HPDE6-E6E7 (cell line): ENCODE results near the gene OAS2.
"Not testable (repeated sequence)": the region's sequence is repeated elsewhere in the genome, so short reads cannot be mapped to it uniquely, and the experiment has no call there.

Experiments used
- DNase-seq: peaks from one replicate; pipeline ENCODE4 v3.0.0; 2011; ENCODE audit warnings: missing footprints; ENCODE audit errors: extremely low spot score

Gene OAS2

DNA sequence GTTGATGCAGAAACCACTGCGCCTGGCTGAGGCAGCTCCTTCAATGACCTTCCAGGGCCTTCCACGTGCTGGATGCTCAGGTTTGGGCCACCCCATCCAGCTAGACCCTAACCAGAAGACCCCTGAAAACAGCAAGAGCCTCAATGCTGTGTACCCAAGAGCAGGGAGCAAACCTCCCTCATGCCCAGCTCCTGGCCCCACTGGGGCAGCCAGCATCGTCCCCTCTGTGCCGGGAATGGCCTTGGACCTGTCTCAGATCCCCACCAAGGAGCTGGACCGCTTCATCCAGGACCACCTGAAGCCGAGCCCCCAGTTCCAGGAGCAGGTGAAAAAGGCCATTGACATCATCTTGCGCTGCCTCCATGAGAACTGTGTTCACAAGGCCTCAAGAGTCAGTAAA lies 29.5 kb upstream of the OAS2 start:
- no peak for DNase-seq

DNA sequence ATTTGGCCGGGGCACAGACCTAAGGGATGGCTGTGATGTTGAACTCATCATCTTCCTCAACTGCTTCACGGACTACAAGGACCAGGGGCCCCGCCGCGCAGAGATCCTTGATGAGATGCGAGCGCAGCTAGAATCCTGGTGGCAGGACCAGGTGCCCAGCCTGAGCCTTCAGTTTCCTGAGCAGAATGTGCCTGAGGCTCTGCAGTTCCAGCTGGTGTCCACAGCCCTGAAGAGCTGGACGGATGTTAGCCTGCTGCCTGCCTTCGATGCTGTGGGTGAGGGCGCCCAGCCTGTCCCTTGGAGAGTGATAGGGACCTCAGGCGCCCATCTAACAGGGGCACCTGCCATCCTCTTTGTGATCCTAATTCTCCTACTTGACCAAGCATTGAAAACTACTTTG lies 27.6 kb upstream of the OAS2 start:
- no peak for DNase-seq

DNA sequence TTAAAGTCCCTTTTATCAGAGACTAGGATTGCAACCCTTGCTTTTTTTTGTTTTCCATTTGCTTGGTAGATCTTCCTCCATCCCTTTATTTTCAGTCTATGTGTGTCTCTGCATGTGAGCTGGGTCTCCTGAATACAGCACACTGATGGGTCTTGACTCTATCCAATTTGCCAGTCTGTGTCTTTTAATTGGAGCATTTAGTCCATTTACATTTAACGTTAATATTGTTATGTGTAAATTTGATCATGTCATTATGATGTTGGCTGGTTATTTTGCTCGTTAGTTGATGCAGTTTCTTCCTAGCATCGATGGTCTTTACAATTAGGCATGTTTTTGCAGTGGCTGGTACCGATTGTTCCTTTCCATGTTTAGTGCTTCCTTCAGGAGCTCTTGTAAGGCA lies 21.2 kb upstream of the OAS2 start:
- not testable (repeated sequence) for DNase-seq

DNA sequence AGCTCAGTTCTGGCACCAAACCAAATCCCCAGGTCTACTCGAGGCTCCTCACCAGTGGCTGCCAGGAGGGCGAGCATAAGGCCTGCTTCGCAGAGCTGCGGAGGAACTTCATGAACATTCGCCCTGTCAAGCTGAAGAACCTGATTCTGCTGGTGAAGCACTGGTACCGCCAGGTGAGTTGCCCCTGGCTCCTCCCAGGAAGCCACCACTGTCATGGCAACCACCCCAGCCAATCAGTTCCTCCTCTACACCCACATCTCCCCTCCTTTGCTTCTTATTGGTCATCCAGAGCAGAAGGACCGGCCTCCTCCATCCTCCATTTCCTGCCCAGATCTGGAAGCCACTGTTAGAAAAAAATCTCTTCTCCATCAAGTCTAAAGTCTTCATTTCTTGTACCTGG lies 17.2 kb upstream of the OAS2 start:
- DNase-seq: no peak

DNA sequence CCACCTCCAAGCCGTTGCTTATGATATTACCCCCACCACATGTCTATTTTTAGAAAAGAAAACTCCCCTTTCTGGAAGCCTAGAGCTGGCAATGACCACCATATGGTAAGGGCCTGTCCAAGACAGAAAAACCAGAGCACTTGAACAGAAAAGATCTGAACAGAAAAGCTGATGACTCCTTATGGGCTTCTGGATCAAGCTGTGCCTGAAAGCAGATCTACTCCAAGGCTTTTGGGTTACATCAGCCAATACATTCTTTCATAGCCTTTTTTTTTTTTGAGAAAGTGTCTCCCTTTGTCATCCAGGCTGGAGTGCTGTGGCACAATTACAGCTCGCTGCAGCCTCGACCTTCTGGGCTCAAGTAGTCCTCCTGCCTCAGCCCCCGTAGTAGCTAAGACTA lies 16.8 kb upstream of the OAS2 start:
- DNase-seq: no peak

DNA sequence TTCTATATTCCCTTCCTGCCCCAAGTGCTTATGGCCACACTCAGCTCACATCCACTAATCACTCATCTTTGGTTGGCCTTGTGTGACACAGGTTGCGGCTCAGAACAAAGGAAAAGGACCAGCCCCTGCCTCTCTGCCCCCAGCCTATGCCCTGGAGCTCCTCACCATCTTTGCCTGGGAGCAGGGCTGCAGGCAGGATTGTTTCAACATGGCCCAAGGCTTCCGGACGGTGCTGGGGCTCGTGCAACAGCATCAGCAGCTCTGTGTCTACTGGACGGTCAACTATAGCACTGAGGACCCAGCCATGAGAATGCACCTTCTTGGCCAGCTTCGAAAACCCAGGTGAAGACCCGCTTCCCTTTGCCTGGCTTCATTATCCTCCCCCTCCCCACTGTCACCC lies 15.8 kb upstream of the OAS2 start:
- no peak for DNase-seq

DNA sequence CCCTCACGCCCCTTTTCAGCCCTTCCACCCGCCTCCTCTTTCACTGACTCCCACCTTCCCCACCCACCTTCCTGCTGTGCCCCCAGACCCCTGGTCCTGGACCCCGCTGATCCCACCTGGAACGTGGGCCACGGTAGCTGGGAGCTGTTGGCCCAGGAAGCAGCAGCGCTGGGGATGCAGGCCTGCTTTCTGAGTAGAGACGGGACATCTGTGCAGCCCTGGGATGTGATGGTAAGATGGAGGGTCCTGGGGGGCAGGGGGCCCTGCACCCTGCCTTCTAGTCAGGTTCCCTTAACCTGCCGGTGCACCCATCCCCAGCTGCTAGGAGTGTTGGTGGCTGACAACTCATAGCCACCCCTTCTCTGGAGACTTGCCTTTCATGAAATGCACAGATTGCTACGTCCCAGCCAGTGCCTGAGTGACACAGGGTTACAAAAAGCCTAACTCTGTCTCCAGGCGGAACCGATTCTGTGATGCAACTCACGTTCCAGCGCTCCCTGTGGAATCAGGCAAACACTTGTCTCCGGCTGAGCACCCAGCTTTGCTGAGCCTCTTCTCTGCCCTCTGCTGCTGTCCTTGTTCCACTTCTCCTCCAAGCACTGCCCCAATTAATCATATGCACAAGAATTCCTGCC lies 15.0 kb upstream of the OAS2 start:
- DNase-seq: no peak

DNA sequence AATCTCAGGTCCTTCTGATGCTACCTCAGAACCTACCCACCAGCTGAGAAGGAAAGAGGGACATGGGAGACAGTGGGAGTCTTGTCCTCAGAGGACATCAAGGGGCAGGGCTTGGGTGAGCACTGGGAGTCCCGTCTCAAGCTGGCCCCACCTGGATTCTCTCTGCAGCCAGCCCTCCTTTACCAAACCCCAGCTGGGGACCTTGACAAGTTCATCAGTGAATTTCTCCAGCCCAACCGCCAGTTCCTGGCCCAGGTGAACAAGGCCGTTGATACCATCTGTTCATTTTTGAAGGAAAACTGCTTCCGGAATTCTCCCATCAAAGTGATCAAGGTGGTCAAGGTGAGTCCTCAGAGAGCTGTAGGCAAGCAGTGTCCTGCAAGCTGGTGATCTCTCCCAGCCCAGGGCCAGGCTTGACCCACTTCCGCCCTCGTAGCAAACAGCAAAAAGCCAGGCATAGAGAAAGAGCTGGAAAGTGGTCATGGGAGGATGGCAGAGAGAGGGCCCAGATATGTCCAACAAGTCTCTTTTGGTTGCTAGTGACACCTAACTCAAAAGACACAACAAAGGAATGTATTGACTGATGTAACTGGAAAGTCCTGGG lies 14.2 kb upstream of the OAS2 start:
- no peak for DNase-seq

DNA sequence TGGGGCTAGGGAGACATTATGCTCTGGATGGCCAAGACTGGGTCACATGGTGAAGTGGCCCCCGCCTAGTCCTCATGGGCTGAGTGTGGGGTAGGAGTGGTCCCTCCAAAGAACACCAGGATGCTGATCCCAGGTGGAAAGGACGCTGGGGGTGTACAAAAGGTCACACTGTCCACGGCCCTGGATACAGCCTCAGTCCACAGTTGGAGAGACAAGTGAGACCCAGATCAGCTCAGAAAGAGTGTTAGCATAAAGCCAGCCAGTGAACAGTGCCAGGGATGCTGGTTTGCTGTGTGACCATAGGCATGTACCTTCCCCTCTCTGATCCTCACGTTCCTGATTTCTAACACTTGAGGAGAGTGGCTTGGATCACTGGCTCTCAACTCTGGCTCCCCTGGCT lies 13.4 kb upstream of the OAS2 start:
- DNase-seq: no peak

DNA sequence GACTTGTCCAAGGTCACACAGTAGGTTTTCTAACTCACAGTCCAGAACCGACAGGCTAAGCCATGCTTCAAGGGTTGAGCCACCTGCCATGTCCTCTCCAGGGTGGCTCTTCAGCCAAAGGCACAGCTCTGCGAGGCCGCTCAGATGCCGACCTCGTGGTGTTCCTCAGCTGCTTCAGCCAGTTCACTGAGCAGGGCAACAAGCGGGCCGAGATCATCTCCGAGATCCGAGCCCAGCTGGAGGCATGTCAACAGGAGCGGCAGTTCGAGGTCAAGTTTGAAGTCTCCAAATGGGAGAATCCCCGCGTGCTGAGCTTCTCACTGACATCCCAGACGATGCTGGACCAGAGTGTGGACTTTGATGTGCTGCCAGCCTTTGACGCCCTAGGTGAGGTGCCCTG lies 12.7 kb upstream of the OAS2 start:
- DNase-seq: no peak

DNA sequence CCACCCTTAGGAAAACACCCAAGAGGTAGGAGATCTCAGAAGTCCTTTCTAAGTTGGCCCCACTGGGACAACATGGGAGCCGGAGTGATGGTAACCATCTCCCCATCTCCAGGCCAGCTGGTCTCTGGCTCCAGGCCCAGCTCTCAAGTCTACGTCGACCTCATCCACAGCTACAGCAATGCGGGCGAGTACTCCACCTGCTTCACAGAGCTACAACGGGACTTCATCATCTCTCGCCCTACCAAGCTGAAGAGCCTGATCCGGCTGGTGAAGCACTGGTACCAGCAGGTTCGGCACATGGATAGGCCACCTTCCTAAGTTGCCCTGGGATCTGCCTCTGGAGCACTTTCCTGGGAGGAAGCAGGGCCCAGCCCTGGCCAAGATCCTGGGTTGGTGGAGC lies 11.0 kb upstream of the OAS2 start:
- DNase-seq: no peak

DNA sequence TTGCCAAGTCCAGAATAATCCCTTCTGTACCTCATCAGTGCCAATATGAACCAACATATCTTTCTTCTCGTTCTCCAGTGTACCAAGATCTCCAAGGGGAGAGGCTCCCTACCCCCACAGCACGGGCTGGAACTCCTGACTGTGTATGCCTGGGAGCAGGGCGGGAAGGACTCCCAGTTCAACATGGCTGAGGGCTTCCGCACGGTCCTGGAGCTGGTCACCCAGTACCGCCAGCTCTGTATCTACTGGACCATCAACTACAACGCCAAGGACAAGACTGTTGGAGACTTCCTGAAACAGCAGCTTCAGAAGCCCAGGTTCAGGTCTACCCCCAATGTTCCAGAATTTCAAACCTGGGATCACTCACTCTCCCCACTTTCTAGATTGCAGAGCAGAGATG lies 10.5 kb upstream of the OAS2 start:
- DNase-seq: no peak

DNA sequence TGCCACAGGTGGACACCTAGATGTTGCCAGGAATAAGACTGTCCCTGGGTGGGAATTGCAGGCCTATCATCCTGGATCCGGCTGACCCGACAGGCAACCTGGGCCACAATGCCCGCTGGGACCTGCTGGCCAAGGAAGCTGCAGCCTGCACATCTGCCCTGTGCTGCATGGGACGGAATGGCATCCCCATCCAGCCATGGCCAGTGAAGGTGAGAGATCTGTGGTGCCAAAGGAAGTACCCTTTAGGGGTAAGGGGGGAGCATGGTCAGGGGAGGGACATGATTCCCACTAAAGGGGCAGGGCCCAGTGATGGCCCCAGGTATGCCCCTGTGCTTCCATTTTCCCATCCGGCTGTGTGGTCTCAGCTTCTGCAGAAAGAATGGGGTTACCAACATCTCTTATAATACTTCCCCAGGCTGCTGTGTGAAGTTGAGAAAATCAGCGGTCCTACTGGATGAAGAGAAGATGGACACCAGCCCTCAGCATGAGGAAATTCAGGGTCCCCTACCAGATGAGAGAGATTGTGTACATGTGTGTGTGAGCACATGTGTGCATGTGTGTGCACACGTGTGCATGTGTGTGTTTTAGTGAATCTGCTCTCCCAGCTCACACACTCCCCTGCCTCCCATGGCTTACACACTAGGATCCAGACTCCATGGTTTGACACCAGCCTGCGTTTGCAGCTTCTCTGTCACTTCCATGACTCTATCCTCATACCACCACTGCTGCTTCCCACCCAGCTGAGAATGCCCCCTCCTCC lies 8.6 kb upstream of the OAS2 start:
- DNase-seq: no peak

DNA sequence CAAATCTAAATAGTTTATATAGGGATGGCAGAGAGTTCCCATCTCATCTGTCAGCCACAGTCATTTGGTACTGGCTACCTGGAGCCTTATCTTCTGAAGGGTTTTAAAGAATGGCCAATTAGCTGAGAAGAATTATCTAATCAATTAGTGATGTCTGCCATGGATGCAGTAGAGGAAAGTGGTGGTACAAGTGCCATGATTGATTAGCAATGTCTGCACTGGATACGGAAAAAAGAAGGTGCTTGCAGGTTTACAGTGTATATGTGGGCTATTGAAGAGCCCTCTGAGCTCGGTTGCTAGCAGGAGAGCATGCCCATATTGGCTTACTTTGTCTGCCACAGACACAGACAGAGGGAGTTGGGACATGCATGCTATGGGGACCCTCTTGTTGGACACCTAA lies 7.9 kb upstream of the OAS2 start:
- no peak for DNase-seq

DNA sequence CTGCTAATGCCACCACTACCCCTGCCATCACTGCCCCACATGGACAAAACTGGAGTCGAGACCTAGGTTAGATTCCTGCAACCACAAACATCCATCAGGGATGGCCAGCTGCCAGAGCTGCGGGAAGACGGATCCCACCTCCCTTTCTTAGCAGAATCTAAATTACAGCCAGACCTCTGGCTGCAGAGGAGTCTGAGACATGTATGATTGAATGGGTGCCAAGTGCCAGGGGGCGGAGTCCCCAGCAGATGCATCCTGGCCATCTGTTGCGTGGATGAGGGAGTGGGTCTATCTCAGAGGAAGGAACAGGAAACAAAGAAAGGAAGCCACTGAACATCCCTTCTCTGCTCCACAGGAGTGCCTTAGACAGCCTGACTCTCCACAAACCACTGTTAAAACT lies 7.1 kb upstream of the OAS2 start:
- no peak for DNase-seq

DNA sequence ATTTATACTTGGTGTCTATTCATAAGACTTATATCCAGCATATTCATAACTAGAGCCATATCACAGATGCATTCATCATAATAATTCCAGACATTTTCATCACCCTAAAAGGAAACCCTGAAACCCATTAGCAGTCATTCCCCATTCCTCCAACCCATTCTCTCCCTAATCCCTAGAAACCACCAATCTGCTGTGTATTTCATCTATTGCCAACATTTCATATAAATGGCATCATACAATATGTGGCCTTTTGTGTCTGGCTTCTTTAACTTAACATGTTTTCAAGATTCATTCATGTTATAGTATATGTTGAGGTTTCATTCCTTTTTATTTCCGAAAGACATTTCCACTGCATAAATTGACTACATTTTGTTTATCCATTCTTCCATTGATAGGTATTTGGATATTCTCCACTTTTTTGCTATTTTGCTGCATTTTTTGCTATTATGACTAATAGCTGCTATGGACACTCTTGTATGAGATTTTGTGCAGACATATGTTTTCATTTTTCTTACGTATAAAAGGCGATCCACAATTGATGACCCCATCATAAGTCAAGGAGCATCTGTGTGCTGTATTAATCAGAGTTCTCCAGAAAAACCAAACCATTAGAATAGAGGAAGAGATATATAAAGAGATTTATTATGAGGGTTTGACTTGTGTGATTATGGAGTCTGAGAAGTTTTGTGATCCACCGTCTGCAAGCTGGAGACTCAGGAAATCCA lies 5.1 kb upstream of the OAS2 start:
- no peak for DNase-seq

DNA sequence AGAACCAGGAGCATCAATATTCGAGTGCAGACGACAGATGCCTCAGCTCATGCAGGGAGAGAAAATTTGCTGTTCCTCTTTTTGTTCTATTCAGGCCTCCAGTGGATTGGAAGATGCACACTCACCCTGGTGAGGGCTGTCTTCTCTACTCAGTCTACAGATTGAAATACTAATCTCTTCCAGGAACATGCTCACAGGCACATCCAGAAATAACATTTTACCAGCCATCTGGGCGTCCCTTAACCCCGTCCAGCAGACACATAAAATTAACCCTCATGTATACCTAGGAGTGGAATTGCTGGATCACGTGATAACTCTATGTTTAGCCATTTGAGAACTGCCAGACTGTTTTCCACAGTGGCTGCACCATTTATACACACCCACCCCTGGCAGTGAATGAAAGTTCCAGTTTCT lies 4.5 kb upstream of the OAS2 start:
- DNase-seq: no peak

DNA sequence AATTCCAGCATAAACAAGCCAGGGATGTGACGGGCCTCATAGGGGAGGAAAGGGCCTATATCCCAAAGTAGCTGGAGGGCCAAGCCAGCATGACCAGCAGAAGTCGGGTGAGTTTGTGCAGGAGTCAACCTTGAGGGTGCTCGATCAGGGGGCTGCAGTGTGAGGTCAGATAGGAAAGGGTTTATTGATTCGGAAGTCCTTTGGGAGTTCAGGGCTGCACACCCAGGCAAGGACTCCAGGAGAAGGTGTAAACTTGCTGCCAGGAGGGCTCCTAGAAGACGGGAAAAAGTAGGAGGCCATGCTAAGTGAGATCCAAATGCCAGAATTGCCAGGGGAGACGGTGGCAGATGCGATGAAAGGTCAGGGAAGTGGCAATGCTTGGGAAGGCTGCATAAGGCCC lies 3.4 kb upstream of the OAS2 start:
- DNase-seq: no peak

DNA sequence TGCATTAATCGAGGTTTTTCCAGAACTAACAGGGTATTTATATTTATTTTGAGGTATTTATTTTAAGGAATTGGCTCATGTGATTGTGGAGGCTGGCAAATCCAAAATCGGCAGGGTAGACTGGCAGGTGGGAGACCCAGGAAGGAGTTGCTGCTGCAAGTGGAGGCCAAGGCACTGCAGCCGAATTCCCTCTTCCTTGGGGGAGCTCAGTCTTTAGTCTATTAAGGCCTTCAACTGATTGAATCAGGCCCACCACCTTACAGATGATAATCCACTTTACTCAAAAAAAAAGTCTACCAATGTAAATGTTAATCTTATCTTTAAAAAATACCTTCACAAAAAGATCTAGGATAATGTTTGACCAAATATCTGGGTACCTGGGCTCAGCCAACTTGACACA lies 1.2 kb upstream of the OAS2 start:
- no peak for DNase-seq

DNA sequence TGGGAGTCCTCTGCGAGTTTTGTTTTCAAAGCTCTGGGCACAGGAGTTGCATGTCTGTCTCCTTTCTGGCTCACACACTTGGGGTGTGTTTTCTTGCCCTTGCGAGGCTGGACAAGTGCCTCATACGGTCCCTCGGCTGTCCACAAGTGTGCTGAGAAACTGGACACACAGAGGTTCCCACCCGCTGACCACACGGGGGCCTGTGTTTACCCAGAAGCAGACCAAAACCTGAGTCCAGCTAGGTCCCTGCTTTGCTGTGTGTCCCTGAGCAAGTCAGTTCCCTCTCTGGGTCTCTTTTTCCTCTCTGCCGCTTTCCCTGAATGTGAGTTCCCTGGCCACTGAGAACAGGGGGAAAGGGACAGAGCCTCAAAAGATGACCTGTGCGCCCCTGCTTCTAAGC lies 678 bp upstream of the OAS2 start:
- no peak for DNase-seq

DNA sequence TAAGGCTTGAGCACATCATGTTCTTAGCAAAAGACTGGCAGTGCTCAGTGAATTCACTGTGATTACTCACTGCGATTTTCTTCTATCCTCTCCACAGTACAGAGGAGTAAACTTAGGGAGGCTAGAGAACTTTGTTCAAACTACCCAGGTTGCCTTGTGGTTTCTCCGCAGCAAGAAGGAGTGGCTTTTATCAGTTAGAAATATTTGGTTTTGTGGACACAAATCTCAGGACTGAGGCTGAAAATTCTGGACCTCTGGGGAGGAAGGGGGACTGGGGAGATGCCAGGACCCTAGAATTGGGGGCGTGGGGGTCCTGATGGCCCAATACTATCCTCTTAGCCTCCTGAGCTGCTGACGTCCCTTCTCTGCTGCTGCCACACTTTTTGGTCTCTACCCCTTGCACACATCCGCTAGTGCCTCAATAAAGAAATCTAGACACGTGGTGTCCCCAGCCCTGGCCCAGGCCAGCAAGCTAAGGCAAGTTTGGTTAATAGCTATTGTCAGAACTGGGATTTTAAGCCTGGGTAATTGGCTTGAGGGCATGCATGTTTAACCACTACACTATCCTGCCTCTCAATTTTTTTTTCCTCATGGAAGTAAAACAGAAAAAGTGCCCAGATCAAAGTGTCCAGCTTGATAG lies 842 bp downstream of the OAS2 start:
- no peak for DNase-seq

DNA sequence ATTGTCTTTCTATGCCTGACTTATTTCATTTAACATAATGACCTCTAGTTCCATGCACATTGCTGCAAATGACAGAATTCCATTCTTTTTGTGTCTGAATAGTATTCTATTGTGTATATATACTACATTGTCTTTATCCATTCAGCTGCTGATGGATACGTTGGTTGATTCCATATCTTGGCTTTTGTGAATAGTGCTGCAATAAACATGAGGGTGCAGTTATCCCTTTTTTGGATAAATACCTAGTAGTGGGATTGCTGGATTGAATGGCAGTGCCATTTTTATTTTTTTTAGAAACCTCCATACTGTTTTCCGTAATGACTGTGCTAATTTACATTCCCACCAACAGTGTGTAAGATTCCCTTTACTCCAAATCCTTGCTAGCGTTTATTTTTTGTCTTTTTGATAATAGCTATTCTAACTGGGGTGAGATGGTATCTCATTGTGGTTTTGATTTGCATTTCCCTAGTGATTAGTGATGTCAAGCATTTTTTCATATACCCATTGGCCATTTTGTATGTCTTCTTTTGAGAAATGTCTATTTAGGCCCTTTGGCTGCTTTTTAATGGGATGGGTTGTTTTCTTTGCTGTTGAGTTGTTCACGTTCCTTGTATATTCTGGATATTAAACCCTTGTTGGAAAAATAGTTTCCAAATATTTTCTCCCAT lies 2.3 kb downstream of the OAS2 start:
- no peak for DNase-seq
